ELF-1 (cell line): ENCODE results near the gene MYO3B.

Experiments used
- DNase-seq: peaks from one replicate; pipeline ENCODE4 v3.0.0-alpha.2; 2016; ENCODE audit warnings: low read depth, low spot score

Gene MYO3B

GRCh38 chr2:170177950-170178781, at the start of gene MYO3B:
Gene MYO3B (plus strand): TSS chr2:170178147. CDS start chr2:170178288, 141 bp downstream.
- no peak for DNase-seq

- no peak for DNase-seq
Measured at GRCh38 chr2:170139276-170139967, 38.5 kb upstream of the MYO3B start.

- DNase-seq, result no peak
Measured at GRCh38 chr2:170140561-170140960, 37.4 kb upstream of the MYO3B start.

GRCh38 chr2:170141865-170142264, 36.1 kb upstream of the MYO3B start:
- no peak for DNase-seq

GRCh38 chr2:170142502-170142901, 35.4 kb upstream of the MYO3B start:
- DNase-seq, result no peak

GRCh38 chr2:170143045-170143717, 34.8 kb upstream of the MYO3B start:
- DNase-seq, result no peak

GRCh38 chr2:170144761-170145160, 33.2 kb upstream of the MYO3B start:
- no peak for DNase-seq

GRCh38 chr2:170145191-170145590, 32.8 kb upstream of the MYO3B start:
- no peak for DNase-seq

GRCh38 chr2:170145675-170146432, 32.1 kb upstream of the MYO3B start:
- no peak for DNase-seq

- no peak for DNase-seq
Measured at GRCh38 chr2:170146784-170147183, 31.2 kb upstream of the MYO3B start.

GRCh38 chr2:170147576-170147975, 30.4 kb upstream of the MYO3B start:
- no peak for DNase-seq

GRCh38 chr2:170148161-170148560, 29.8 kb upstream of the MYO3B start:
- DNase-seq, result no peak

GRCh38 chr2:170152421-170152820, 25.5 kb upstream of the MYO3B start:
- DNase-seq, result no peak

- peak; percentile 80 for DNase-seq
Measured at GRCh38 chr2:170155022-170155722, 22.8 kb upstream of the MYO3B start.

- no peak for DNase-seq
Measured at GRCh38 chr2:170155723-170156253, 22.2 kb upstream of the MYO3B start.

- no peak for DNase-seq
Measured at GRCh38 chr2:170156592-170156991, 21.4 kb upstream of the MYO3B start.

- no peak for DNase-seq
Measured at GRCh38 chr2:170157025-170157684, 20.8 kb upstream of the MYO3B start.

GRCh38 chr2:170159060-170159459, 18.9 kb upstream of the MYO3B start:
- DNase-seq, result no peak

GRCh38 chr2:170161516-170162270, 16.3 kb upstream of the MYO3B start:
- DNase-seq, result no peak

- DNase-seq, result no peak
Measured at GRCh38 chr2:170162271-170162632, 15.7 kb upstream of the MYO3B start.
